ENCODE measurements around the gene KIF6. TPM values are rescaled to one million over a fixed set of nuclear protein-coding genes. Genes with fewer than 3 reads are reported as not detected.

The KIF6 gene
- total and polyA plus RNA-seq, 4 donors: 1.1 to 7.8 (median 4.5) TPM

GRCh38 chr6:39366931-39367618 is 358.1 kb downstream of the KIF6 start:
- Histone ChIP-seq H3K4me3 (no peak overlapping the region), H3K36me3 (ENCODE audit: control insufficient read depth in 4 of 4, insufficient read depth in 4 of 4, low read length in 4 of 4) (no peaks in the 10 kb centered on the region), H3K27me3 (ENCODE audit: control insufficient read depth in 3 of 3, insufficient read depth in 3 of 3, low read length in 2 of 3) (no peaks in the 10 kb centered on the region), H3K27ac (ENCODE audit: low read depth in 1 of 2, low read length in 1 of 2) (no peak overlapping the region), H3K9ac (ENCODE audit: insufficient read depth in 1 of 2, low read length in 2 of 2) (no peak overlapping the region), H3K9me3 (ENCODE audit: control insufficient read depth in 4 of 4, insufficient read depth in 3 of 4, low read length in 3 of 4) (no peaks in the 10 kb centered on the region), H3K4me1 (ENCODE audit: control insufficient read depth in 5 of 5, insufficient read depth in 5 of 5, low read length in 5 of 5) (peaks cover 0 to 26% (median 7%) of the 10 kb centered on the region in 5 donors)
- TF ChIP-seq, protein P1, sequence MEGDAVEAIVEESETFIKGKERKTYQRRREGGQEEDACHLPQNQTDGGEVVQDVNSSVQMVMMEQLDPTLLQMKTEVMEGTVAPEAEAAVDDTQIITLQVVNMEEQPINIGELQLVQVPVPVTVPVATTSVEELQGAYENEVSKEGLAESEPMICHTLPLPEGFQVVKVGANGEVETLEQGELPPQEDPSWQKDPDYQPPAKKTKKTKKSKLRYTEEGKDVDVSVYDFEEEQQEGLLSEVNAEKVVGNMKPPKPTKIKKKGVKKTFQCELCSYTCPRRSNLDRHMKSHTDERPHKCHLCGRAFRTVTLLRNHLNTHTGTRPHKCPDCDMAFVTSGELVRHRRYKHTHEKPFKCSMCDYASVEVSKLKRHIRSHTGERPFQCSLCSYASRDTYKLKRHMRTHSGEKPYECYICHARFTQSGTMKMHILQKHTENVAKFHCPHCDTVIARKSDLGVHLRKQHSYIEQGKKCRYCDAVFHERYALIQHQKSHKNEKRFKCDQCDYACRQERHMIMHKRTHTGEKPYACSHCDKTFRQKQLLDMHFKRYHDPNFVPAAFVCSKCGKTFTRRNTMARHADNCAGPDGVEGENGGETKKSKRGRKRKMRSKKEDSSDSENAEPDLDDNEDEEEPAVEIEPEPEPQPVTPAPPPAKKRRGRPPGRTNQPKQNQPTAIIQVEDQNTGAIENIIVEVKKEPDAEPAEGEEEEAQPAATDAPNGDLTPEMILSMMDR (IDR thresholded peaks at IDR 0.05; ENCODE audit: control extremely low read depth, extremely low read depth): no peak
- DNase-seq: no peak
- 81 to 86% methylated on average over 9 of the region's 9 CpGs for WGBS, 2 donors
- ATAC-seq (ENCODE audit: insufficient read depth, low FRiP score): no peak

DNA sequence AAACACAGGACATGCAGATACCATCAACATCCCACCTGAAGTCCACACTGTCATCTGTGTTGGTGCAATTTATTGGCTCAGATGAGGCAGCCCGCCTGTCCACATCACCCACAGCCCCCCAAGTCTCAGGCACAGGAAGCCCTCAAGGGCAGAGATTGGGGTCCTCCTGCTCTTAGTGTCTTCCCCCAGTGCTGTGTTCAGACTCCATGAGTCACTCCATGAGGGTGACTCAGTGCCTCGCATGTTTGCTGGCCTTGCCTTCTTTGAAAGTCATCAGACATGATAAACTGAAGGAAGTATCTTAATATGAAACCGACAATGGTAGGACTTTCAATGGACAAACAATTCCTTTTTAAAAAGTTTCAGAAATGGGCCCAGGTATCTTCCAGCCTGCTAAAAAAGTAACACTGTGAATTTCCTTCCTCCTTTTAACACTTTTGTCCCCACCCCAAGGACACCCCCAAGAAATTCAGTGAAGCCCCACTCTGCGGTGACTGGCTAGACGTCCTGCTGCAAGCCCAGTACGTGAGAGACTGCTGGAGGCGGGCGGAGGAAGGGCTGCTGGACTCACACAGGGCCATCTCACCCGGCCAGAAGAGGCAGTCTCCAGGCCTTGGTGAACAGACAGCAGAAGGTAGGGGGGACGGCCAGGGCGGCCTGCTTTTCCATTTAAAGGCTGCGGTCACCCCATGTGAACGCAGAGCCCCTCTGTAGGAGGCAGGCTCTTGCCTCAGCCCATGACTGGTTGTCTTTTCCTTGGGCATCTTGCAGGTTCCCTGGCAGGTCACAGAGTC is 359.7 kb downstream of the KIF6 start:
- no peak overlapping the region for H3K9ac ChIP-seq (ENCODE audit: insufficient read depth in 1 of 2, low read length in 2 of 2)
- DNase-seq (no peak), ATAC-seq (ENCODE audit: insufficient read depth, low FRiP score) (no peak)
- 90 to 91% methylated on average over 13 of the region's 13 CpGs for WGBS, 2 donors
- no peaks in the 10 kb centered on the region for H3K27me3 ChIP-seq (ENCODE audit: control insufficient read depth in 3 of 3, insufficient read depth in 3 of 3, low read length in 2 of 3)
- TF ChIP-seq, protein P1 (IDR thresholded peaks at IDR 0.05; ENCODE audit: control extremely low read depth, extremely low read depth): no peak
- no peak overlapping the region for H3K27ac ChIP-seq (ENCODE audit: low read depth in 1 of 2, low read length in 1 of 2)
- H3K4me1 ChIP-seq (ENCODE audit: control insufficient read depth in 5 of 5, insufficient read depth in 5 of 5, low read length in 5 of 5): peaks cover 0 to 31% (median 7%) of the 10 kb centered on the region in 5 donors
- no peak overlapping the region for H3K4me3 ChIP-seq
- no peaks in the 10 kb centered on the region for H3K9me3 ChIP-seq (ENCODE audit: control insufficient read depth in 4 of 4, insufficient read depth in 3 of 4, low read length in 3 of 4)
- H3K36me3 ChIP-seq (ENCODE audit: control insufficient read depth in 4 of 4, insufficient read depth in 4 of 4, low read length in 4 of 4): no peaks in the 10 kb centered on the region

DNA sequence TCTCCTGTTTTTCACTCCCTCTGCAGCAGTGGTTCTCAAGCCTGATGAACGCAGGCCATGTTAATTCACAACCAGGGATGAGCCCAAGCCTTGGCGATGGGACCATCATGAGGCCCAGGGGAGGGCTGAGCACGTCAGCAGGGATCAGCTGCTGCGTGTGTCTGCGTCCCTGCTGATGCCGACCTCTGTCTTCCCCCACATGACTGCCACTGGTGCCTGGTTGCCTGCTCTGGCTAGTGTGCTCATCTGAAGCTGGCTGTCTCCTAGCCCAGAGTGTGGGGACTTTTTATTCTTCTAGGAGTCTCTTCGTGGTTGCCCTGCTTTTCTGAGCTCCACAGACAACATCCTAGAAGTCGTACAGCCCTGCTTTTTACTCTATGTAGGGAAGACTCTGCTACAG is 361.9 kb downstream of the KIF6 start:
- TF ChIP-seq, protein P1 (IDR thresholded peaks at IDR 0.05; ENCODE audit: control extremely low read depth, extremely low read depth): no peak
- peaks cover 0 to 29% (median 5%) of the 10 kb centered on the region in 5 donors for H3K4me1 ChIP-seq (ENCODE audit: control insufficient read depth in 5 of 5, insufficient read depth in 5 of 5, low read length in 5 of 5)
- DNase-seq: no peak

More for the DNA sequence above, 361.9 kb downstream of the KIF6 start:
- Histone ChIP-seq H3K4me3 (no peak overlapping the region), H3K9me3 (ENCODE audit: control insufficient read depth in 4 of 4, insufficient read depth in 3 of 4, low read length in 3 of 4) (no peaks in the 10 kb centered on the region), H3K27me3 (ENCODE audit: control insufficient read depth in 3 of 3, insufficient read depth in 3 of 3, low read length in 2 of 3) (no peaks in the 10 kb centered on the region), H3K9ac (ENCODE audit: insufficient read depth in 1 of 2, low read length in 2 of 2) (no peak overlapping the region), H3K36me3 (ENCODE audit: control insufficient read depth in 4 of 4, insufficient read depth in 4 of 4, low read length in 4 of 4) (no peaks in the 10 kb centered on the region), H3K27ac (ENCODE audit: low read depth in 1 of 2, low read length in 1 of 2) (no peak overlapping the region)
- 90 to 94% methylated on average over 8 of the region's 8 CpGs for WGBS, 2 donors
- ATAC-seq (ENCODE audit: insufficient read depth, low FRiP score): no peak

Data from lung (tissue), 12 donors.